Thyroid gland (tissue), 4 donors: ENCODE measurements around the gene FGF16.

Experiments used
- POLR2A ChIP-seq, 2 donors: fragments of 450-650 bp; IDR thresholded peaks; one replicate each; pipeline ENCODE4 v1.6.1; 2017; ENCODE audit warnings: antibody characterized with exemption in 2 of 2, mild to moderate bottlenecking in 2 of 2, moderate library complexity in 1 of 2
- TF ChIP-seq, protein P1 (sequence below), 6 experiments: fragments of 200-600 bp in 3 of 6; fragments of 450-650 bp in 3 of 6; sonication (generic) in 3 of 6; IDR thresholded peaks; one replicate each; pipeline ENCODE4 v1.5.1; 2016 to 2019; ENCODE audit warnings: antibody characterized with exemption in 6 of 6, mild to moderate bottlenecking in 2 of 6, inconsistent platforms in 1 of 6, moderate library complexity in 1 of 6

GRCh38 chrX:77427611-77428010 is 19.6 kb upstream of the FGF16 start:
- TF ChIP-seq, protein P1, sequence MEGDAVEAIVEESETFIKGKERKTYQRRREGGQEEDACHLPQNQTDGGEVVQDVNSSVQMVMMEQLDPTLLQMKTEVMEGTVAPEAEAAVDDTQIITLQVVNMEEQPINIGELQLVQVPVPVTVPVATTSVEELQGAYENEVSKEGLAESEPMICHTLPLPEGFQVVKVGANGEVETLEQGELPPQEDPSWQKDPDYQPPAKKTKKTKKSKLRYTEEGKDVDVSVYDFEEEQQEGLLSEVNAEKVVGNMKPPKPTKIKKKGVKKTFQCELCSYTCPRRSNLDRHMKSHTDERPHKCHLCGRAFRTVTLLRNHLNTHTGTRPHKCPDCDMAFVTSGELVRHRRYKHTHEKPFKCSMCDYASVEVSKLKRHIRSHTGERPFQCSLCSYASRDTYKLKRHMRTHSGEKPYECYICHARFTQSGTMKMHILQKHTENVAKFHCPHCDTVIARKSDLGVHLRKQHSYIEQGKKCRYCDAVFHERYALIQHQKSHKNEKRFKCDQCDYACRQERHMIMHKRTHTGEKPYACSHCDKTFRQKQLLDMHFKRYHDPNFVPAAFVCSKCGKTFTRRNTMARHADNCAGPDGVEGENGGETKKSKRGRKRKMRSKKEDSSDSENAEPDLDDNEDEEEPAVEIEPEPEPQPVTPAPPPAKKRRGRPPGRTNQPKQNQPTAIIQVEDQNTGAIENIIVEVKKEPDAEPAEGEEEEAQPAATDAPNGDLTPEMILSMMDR (IDR thresholded peaks at IDR 0.05) = no peak
- TF ChIP-seq POLR2A (IDR thresholded peaks at IDR 0.05) = no peak
